HepG2 (cell line): ENCODE data around the gene DSC2. TPM values are rescaled to one million over a fixed set of nuclear protein-coding genes. Genes with fewer than 3 reads are reported as not detected.
A peak's percentile ranks its signal among the peaks of the same experiment; 100 is the strongest.

Source experiments
- CEBPG ChIP-seq: IDR thresholded peaks from 2 replicates; pipeline ENCODE4 v1.6.1; 2016
- DDIT3 ChIP-seq: sonication (generic); formaldehyde crosslinking; IDR thresholded peaks from 2 replicates; pipeline ENCODE4 v1.4.0; 2020; ENCODE audit warnings: mild to moderate bottlenecking, missing genetic modification reagents
- ELF4 ChIP-seq: sonication (generic); formaldehyde crosslinking; IDR thresholded peaks from 2 replicates; pipeline ENCODE4 v1.5.0; 2020; ENCODE audit warnings: missing genetic modification reagents, mild to moderate bottlenecking, moderate library complexity, borderline replicate concordance
- ELK4 ChIP-seq: sonication (generic); formaldehyde crosslinking; IDR thresholded peaks from 2 replicates; pipeline ENCODE4 v1.9.0; 2021; ENCODE audit warnings: missing genetic modification reagents, borderline replicate concordance
- GABPA ChIP-seq, 2 experiments: IDR thresholded peaks; 2 replicates each; pipeline ENCODE4 v1.6.1; 2011 to 2016; ENCODE audit warnings: low read depth in 2 of 2, low read length in 1 of 2, missing biosample characterization in 1 of 2, missing genetic modification characterization in 1 of 2
- GLI4 ChIP-seq: sonication (generic); formaldehyde crosslinking; IDR thresholded peaks from 2 replicates; pipeline ENCODE4 v1.5.1; 2020; ENCODE audit warnings: missing genetic modification reagents, mild to moderate bottlenecking, moderate library complexity, borderline replicate concordance
- IKZF4 ChIP-seq: sonication (generic); formaldehyde crosslinking; IDR thresholded peaks from 2 replicates; pipeline ENCODE4 v1.5.1; 2020; ENCODE audit warnings: borderline replicate concordance, mild to moderate bottlenecking, low read depth, missing genetic modification reagents; ENCODE audit errors: not compliant biosample characterization
- MLLT10 ChIP-seq: sonication (generic); formaldehyde crosslinking; IDR thresholded peaks from 2 replicates; pipeline ENCODE4 v1.4.0; 2020; ENCODE audit warnings: missing genetic modification reagents
- MTA3 ChIP-seq: sonication (generic); formaldehyde crosslinking; IDR thresholded peaks from 2 replicates; pipeline ENCODE4 v1.4.0; 2020; ENCODE audit warnings: missing genetic modification reagents
- PTBP1 ChIP-seq: fragments of 200-400 bp; formaldehyde crosslinking; IDR thresholded peaks from 2 replicates; pipeline ENCODE4 v1.6.1; 2018; ENCODE audit warnings: low read length, low read depth; ENCODE audit not compliant: poor library complexity, severe bottlenecking
- RERE ChIP-seq: IDR thresholded peaks from 2 replicates; pipeline ENCODE4 v1.6.1; 2016; ENCODE audit warnings: low read depth, missing genetic modification reagents, missing compliant biosample characterization
- SUZ12 ChIP-seq: fragments of 150-350 bp; IDR thresholded peaks from 2 replicates; pipeline ENCODE4 v1.6.1; 2014; ENCODE audit warnings: low read depth, low read length
- TRAFD1 ChIP-seq: sonication (generic); formaldehyde crosslinking; IDR thresholded peaks from 2 replicates; pipeline ENCODE4 v1.5.1; 2020; ENCODE audit warnings: missing genetic modification reagents, mild to moderate bottlenecking, borderline replicate concordance
- ZNF572 ChIP-seq: sonication (generic); formaldehyde crosslinking; IDR thresholded peaks from 2 replicates; pipeline ENCODE4 v1.5.1; 2020; ENCODE audit warnings: mild to moderate bottlenecking, missing genetic modification reagents
- ZNF597 ChIP-seq: sonication (generic); formaldehyde crosslinking; IDR thresholded peaks from 2 replicates; pipeline ENCODE4 v1.5.0; 2020; ENCODE audit warnings: missing genetic modification reagents
- ZNF678 ChIP-seq: sonication (generic); formaldehyde crosslinking; IDR thresholded peaks from 2 replicates; pipeline ENCODE4 v1.4.0; 2020; ENCODE audit warnings: mild to moderate bottlenecking, missing genetic modification reagents
- ZNF75D ChIP-seq: sonication (generic); formaldehyde crosslinking; IDR thresholded peaks from 2 replicates; pipeline ENCODE4 v1.8.1; 2023; ENCODE audit warnings: missing genetic modification reagents, mild to moderate bottlenecking, borderline replicate concordance
- polyA plus RNA-seq, 8 experiments: library from polyadenylated mRNA; depleted of rRNA in 3 of 8; stranded (reverse) in 7 of 8; unstranded in 1 of 8; fragments of >200 nt; fragmentation: Illumina TruSeq in 4 of 8; extraction: Trizol in 4 of 8; gene quantifications; 2 replicates each; pipeline versions ENCODE4 v1.2.1 to v1.2.3, GENCODE V29; 2011 to 2016; ENCODE audit warnings: low read depth in 4 of 8, missing spikeins in 1 of 8, mixed read lengths in 1 of 8; ENCODE audit not compliant: insufficient read depth in 1 of 8
- total RNA-seq, 5 experiments: library from RNA; depleted of rRNA; stranded (reverse); fragments of >200 nt; fragmentation: Illumina TruSeq; extraction: Trizol; gene quantifications; 2 replicates each; pipeline ENCODE4 v1.2.3, GENCODE V29; 2016; ENCODE audit warnings: low read depth in 1 of 5

The DSC2 gene
- total and polyA plus RNA-seq, 2 of the 13 experiments (the other 11 are each of a cell fraction or from before 2014, with no cell fraction given), result 7.2 to 24.9 TPM

GRCh38 chr18:31101183-31102024, 817 bp downstream of the DSC2 start (continued):
- TF ChIP-seq ZNF597 (CRISPR knock-in tag) (no peak), CEBPG (CRISPR knock-in tag) (no peak), MTA3 (no peak), MLLT10 (CRISPR knock-in tag) (no peak), ZNF678 (CRISPR knock-in tag) (peak; percentile 80; the same call in 1 of the 2 replicates), ZNF572 (no peak), ELF4 (CRISPR knock-in tag) (no peak), GABPA (IDR thresholded peaks at IDR 0.05; ENCODE audit: low read depth, low read length) (no peak), GABPA (CRISPR knock-in tag; IDR thresholded peaks at IDR 0.05; ENCODE audit: low read depth) (no peak), TRAFD1 (CRISPR knock-in tag) (no peak), RERE (CRISPR knock-in tag) (no peak), IKZF4 (CRISPR knock-in tag) (no peak), SUZ12 (no peak), PTBP1 (no peak), ZNF75D (no peak), DDIT3 (CRISPR knock-in tag) (no peak), ELK4 (CRISPR knock-in tag) (no peak), GLI4 (CRISPR knock-in tag) (no peak)
